Heart left ventricle (tissue), 16 donors: Measurements from ENCODE around the gene SIDT2. TPM values are rescaled to one million over a fixed set of nuclear protein-coding genes. Genes with fewer than 3 reads are reported as not detected.
A peak's percentile ranks its signal among the peaks of the same experiment; 100 is the strongest.
"Not testable (repeated sequence)": the region's sequence is repeated elsewhere in the genome, so short reads cannot be mapped to it uniquely, and the experiment has no call there.

ENCODE experiments used
- ATAC-seq, 4 donors: fragments of 200-7000 bp; cut with Tn5 transposase; one replicate each; pipeline ENCODE4 v1.9.1; 2020 to 2022; ENCODE audit warnings: moderate library complexity in 4 of 4, mild to moderate bottlenecking in 3 of 4, moderate number of reproducible peaks in 1 of 4
- DNase-seq, 5 donors: peaks; one replicate each; pipeline ENCODE4 v3.0.0-alpha.2; 2020
- H3K27ac ChIP-seq, 12 donors: fragments of 200-600 bp; sonication (generic) in 4 of 12; one replicate each; pipeline versions ENCODE4 v1.5.0 to v1.8.0; 2016 to 2022; ENCODE audit warnings: mild to moderate bottlenecking in 2 of 12
- H3K27me3 ChIP-seq, 9 donors: fragments of 200-600 bp; sonication (generic) in 2 of 9; one replicate each; pipeline versions ENCODE4 v1.5.1 to v1.8.0; 2016 to 2022; ENCODE audit warnings: mild to moderate bottlenecking in 3 of 9
- H3K36me3 ChIP-seq, 9 donors: fragments of 200-600 bp; sonication (generic) in 2 of 9; one replicate each; pipeline versions ENCODE4 v1.5.0 to v1.8.0; 2018 to 2022; ENCODE audit warnings: mild to moderate bottlenecking in 2 of 9
- H3K4me1 ChIP-seq, 12 donors: fragments of 200-600 bp; sonication (generic) in 4 of 12; one replicate each; pipeline versions ENCODE4 v1.5.0 to v1.8.0; 2016 to 2022; ENCODE audit warnings: mild to moderate bottlenecking in 3 of 12
- H3K4me3 ChIP-seq, 12 donors: fragments of 200-600 bp; sonication (generic) in 4 of 12; one replicate each; pipeline versions ENCODE4 v1.5.0 to v1.8.0; 2017 to 2022; ENCODE audit warnings: mild to moderate bottlenecking in 9 of 12, moderate library complexity in 4 of 12
- H3K9me3 ChIP-seq, 12 donors: fragments of 200-600 bp; sonication (generic) in 4 of 12; one replicate each; pipeline versions ENCODE4 v1.5.0 to v1.8.0; 2016 to 2022; ENCODE audit warnings: mild to moderate bottlenecking in 1 of 12
- POLR2A ChIP-seq, 2 donors: fragments of 450-650 bp; IDR thresholded peaks; one replicate each; pipeline ENCODE4 v1.6.1; 2017; ENCODE audit warnings: antibody characterized with exemption in 2 of 2, mild to moderate bottlenecking in 2 of 2, moderate library complexity in 2 of 2
- WGBS, 4 donors: extraction: QIAGEN DNeasy Blood & Tissue Kit in 2 of 4; methylation state at CpG; one replicate each; pipeline versions ENCODE4 v1.1.5 to v1.1.7; 2013 to 2018; 5-methylcytosine and 5-hydroxymethylcytosine counted together
- intact Hi-C, 10 donors: fragments of 100-400 bp; cut with DNase I; formaldehyde crosslinking; loops; one replicate each; pipeline versions ENCODE4 v1.11.1 to v1.14.2; 2022
- polyA plus RNA-seq, 2 donors: library from polyadenylated mRNA; stranded (reverse); fragments of 200-250 nt; gene quantifications; one replicate each; pipeline ENCODE4 v1.2.3, GENCODE V29; 2013
- total RNA-seq, 9 donors: library from RNA; depleted of rRNA in 2 of 9; stranded (reverse); fragments of >200 nt in 2 of 9; fragmentation: NEBNext Ultra II Directional in 3 of 9; extraction: Animal tissue kit (Norgen Biotek cat#: 25700) in 3 of 9; gene quantifications; one replicate each; pipeline versions ENCODE4 v1.1.0 to v1.2.4, GENCODE V29; 2016 to 2023
- TF ChIP-seq, protein P1 (sequence below), 12 donors: fragments of 200-600 bp; sonication (generic) in 4 of 12; IDR thresholded peaks; one replicate each; pipeline versions ENCODE4 v1.5.0 to v1.8.0; 2018 to 2022; ENCODE audit warnings: antibody characterized with exemption in 12 of 12, mild to moderate bottlenecking in 5 of 12
- donor health status: ischemic (EF 13 %, LVEDD 7.1; RV severe dilation, severe dysfunction).
- donor health status: healthy with polysubstance abuse.
- donor health status: DM: no; HTN: yes; CAD: no.
- donor health status: DM: no; HTN: no; CAD: no.
- donor health status: ischemic (EF 25% LVEDD 6.9; RV normal size, moderate dysfunction).
- donor health status: ischemic (EF 25% LVEDD 5.7; RV mildly dilated, moderate dysfunction).
- donor health status: healthy.
- donor health status: DM: yes; HTN: yes; CAD: no.
- donor health status: ischemic (EF 35%, LVEDD 5.7; RV mildly dilated, moderate dysfunction).
- donor health status: nonischemic (EF 11% LVEDD 7.7; RV severe dilation, severe dysfunction).
- donor health status: DM: yes; HTN: yes; CAD: no.
- donor health status: PGD.
- donor health status: ischemic (EF 29% LVEDD 5.4; RV normal size, mild dysfunction).
- donor health status: nonischemic (EF 23%, LVEDD 6.1; RV moderate dilation, normal function).

The SIDT2 gene
- total and polyA plus RNA-seq, 11 donors = 13.9 to 45.5 (median 19.3) TPM

DNA sequence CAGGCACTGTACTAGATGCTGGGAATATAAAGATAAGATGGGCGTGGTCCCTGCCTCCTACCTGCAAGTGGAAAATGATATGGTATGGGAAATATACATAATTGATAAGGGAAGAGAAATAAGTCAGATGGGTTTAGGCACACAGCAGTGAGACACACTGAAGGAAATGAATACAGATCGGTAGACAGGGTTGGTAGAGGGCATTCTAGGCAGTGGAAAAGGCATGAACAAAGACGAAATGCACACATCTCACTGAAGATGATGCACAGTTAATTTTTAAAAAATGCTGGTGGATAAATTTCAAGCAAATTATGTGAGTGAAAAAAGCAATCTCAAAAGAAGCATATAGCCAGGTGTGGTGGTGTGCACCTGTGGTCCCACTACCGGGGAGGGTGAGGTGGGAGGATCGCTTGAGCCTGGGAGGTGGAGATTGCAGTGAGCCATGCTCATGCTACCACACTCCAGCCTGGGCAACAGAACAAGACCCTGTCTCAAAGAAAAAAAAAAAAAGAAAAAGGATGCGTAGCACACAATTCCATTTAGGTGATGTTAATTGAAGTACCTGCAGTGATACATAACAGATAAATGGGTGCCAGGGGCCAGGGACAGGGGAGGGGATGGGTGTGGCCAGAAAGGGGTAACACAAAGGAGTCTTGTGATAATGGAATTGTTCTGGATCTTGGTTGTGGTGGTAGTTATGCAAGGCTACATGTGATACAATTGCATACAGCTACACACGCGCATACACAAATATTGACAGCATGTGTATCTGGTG lies 31.0 kb downstream of the SIDT2 start:
- not testable (repeated sequence) for H3K9me3 ChIP-seq, H3K4me3 ChIP-seq, H3K27me3 ChIP-seq, ATAC-seq
- 90 to 93% (median 91%) methylated on average over 7 to 8 of the region's 8 CpGs for WGBS, 4 donors
- peaks cover 0 to 61% (median 40%) of the 10 kb centered on the region in 9 donors for H3K36me3 ChIP-seq
- peak in 2 of 5 donors; percentile 16 to 28 for DNase-seq
- intact Hi-C loops = loop anchor here in 6 of 10 donors (2.0 to 5.0 kb wide), 3 partner anchors 75 to 77 kb away; no protein-coding TSS in a partner anchor
- H3K27ac ChIP-seq = peak overlapping the region in 1 of 12 donors; percentile 41
- H3K4me1 ChIP-seq = peaks cover 0 to 12% (median 5%) of the 10 kb centered on the region in 12 donors

GRCh38 chr11:117210620-117211019 lies 32.1 kb downstream of the SIDT2 start:
- no peak for TF ChIP-seq POLR2A (IDR thresholded peaks at IDR 0.05)
- intact Hi-C loops = no loop called here
- ATAC-seq (no peak), DNase-seq (peak in 1 of 5 donors; percentile 2)
- Histone ChIP-seq H3K36me3 (peaks cover 0 to 62% (median 37%) of the 10 kb centered on the region in 9 donors), H3K27me3 (no peaks in the 10 kb centered on the region), H3K4me1 (peaks cover 0 to under 1% (median 0%) of the 10 kb centered on the region in 12 donors), H3K27ac (peak overlapping the region in 1 of 12 donors; percentile 41), H3K4me3 (no peak overlapping the region), H3K9me3 (no peaks in the 10 kb centered on the region)
- 96 to 100% (median 98%) methylated on average over 3 of the region's 3 CpGs for WGBS, 4 donors

DNA sequence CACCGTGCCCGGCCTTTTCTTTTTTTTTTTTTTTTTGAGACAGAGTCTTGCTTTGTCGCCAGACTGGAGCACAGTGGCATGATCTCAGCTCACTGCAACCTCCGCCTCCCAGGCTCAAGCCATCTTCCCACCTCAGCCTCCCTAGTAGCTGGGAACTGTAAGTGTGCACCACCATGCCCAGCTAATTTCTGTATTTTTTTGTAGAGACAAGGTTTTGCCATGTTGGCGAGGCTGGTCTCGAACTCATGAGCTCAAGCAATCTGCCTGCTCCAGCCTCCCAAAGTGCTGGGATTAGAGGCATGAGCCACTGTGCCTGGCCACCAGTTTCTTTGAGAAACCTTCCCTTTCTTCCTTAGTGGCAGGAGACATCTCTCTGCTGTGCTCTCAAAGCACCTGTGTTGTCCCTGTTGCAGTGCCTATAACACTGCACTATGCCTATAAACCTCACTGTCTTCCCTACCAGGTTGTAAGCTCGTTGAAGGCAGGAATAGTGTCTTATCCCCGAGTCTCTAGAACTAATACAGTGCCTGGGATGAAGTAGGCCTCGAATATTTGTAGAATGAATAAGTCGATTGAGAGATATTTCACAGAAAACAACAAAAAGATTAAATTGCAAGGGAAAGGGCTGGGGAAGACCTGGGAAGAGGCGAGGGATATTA lies 34.3 kb downstream of the SIDT2 start:
- 93 to 96% (median 94%) methylated on average over 11 of the region's 11 CpGs for WGBS, 4 donors
- ATAC-seq = no peak
- intact Hi-C loops = no loop called here
- peak overlapping the region in 1 of 12 donors; percentile 16 for H3K27ac ChIP-seq
- H3K36me3 ChIP-seq = peaks cover 0 to 83% (median 59%) of the 10 kb centered on the region in 9 donors
- H3K9me3 ChIP-seq = no peaks in the 10 kb centered on the region
- peaks cover 0 to 17% (median 6%) of the 10 kb centered on the region in 12 donors for H3K4me1 ChIP-seq
- peak in 2 of 5 donors; percentile 4 to 10 for DNase-seq
- TF ChIP-seq POLR2A (IDR thresholded peaks at IDR 0.05) = no peak
- TF ChIP-seq, protein P1, sequence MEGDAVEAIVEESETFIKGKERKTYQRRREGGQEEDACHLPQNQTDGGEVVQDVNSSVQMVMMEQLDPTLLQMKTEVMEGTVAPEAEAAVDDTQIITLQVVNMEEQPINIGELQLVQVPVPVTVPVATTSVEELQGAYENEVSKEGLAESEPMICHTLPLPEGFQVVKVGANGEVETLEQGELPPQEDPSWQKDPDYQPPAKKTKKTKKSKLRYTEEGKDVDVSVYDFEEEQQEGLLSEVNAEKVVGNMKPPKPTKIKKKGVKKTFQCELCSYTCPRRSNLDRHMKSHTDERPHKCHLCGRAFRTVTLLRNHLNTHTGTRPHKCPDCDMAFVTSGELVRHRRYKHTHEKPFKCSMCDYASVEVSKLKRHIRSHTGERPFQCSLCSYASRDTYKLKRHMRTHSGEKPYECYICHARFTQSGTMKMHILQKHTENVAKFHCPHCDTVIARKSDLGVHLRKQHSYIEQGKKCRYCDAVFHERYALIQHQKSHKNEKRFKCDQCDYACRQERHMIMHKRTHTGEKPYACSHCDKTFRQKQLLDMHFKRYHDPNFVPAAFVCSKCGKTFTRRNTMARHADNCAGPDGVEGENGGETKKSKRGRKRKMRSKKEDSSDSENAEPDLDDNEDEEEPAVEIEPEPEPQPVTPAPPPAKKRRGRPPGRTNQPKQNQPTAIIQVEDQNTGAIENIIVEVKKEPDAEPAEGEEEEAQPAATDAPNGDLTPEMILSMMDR (IDR thresholded peaks at IDR 0.05) = no peak
- H3K4me3 ChIP-seq = no peak overlapping the region
- H3K27me3 ChIP-seq = no peaks in the 10 kb centered on the region

GRCh38 chr11:117214404-117215110 lies 36.0 kb downstream of the SIDT2 start:
- H3K9me3 ChIP-seq = no peaks in the 10 kb centered on the region
- no peaks in the 10 kb centered on the region for H3K27me3 ChIP-seq
- TF ChIP-seq POLR2A (IDR thresholded peaks at IDR 0.05) = no peak
- TF ChIP-seq, protein P1 (IDR thresholded peaks at IDR 0.05) = no peak
- ATAC-seq = no peak
- peaks cover 0 to 34% (median 21%) of the 10 kb centered on the region in 12 donors for H3K4me1 ChIP-seq
- WGBS, 4 donors = 86 to 92% (median 89%) methylated on average over 7 of the region's 7 CpGs
- H3K4me3 ChIP-seq = no peak overlapping the region
- intact Hi-C loops = no loop called here
- DNase-seq = peak in 1 of 5 donors; percentile 7
- H3K36me3 ChIP-seq = peaks cover 0 to 97% (median 75%) of the 10 kb centered on the region in 9 donors
- peak overlapping the region in 1 of 12 donors; percentile 44 for H3K27ac ChIP-seq
